Measurements from ENCODE around the gene SMOC2.

SMOC2 gene

GRCh38 chr6:168440520-168441433 is at the start of gene SMOC2:
Gene SMOC2 (plus strand): TSS chr6:168441184. CDS start chr6:168441371, 187 bp downstream.
- DNase-seq = no peak

GRCh38 chr6:168393126-168393870 is 47.7 kb upstream of the SMOC2 start:
- DNase-seq = no peak

- no peak for DNase-seq
These were observed 46.4 kb upstream of the SMOC2 start for GRCh38 chr6:168394606-168395005.

GRCh38 chr6:168395983-168396382 is 45.0 kb upstream of the SMOC2 start:
- no peak for DNase-seq

- DNase-seq = no peak
These were observed 44.4 kb upstream of the SMOC2 start for GRCh38 chr6:168396561-168396960.

GRCh38 chr6:168397012-168397411 is 44.0 kb upstream of the SMOC2 start:
- no peak for DNase-seq

- DNase-seq = no peak
These were observed 40.9 kb upstream of the SMOC2 start for GRCh38 chr6:168400037-168400436.

- DNase-seq = no peak
These were observed 37.5 kb upstream of the SMOC2 start for GRCh38 chr6:168403370-168404005.

GRCh38 chr6:168404560-168404959 is 36.4 kb upstream of the SMOC2 start:
- no peak for DNase-seq

- no peak for DNase-seq
These were observed 33.1 kb upstream of the SMOC2 start for GRCh38 chr6:168407842-168408241.

- DNase-seq = no peak
These were observed 32.4 kb upstream of the SMOC2 start for GRCh38 chr6:168408504-168409136.

GRCh38 chr6:168410035-168410434 is 30.9 kb upstream of the SMOC2 start:
- DNase-seq = no peak

- no peak for DNase-seq
These were observed 30.4 kb upstream of the SMOC2 start for GRCh38 chr6:168410554-168411011.

GRCh38 chr6:168411130-168411529 is 29.9 kb upstream of the SMOC2 start:
- no peak for DNase-seq

GRCh38 chr6:168411793-168412192 is 29.2 kb upstream of the SMOC2 start:
- DNase-seq = no peak

- no peak for DNase-seq
These were observed 28.5 kb upstream of the SMOC2 start for GRCh38 chr6:168412456-168412855.

- DNase-seq = no peak
These were observed 27.8 kb upstream of the SMOC2 start for GRCh38 chr6:168413018-168413720.

GRCh38 chr6:168413856-168414255 is 27.1 kb upstream of the SMOC2 start:
- no peak for DNase-seq

- DNase-seq = no peak
These were observed 26.5 kb upstream of the SMOC2 start for GRCh38 chr6:168414336-168415097.

- DNase-seq = no peak
These were observed 25.6 kb upstream of the SMOC2 start for GRCh38 chr6:168415098-168415992.
